DND-41 (cell line): ENCODE results near the gene KAZN.

Experiments
- EZH2 ChIP-seq: IDR thresholded peaks from 3 replicates; pipeline ENCODE4 v1.6.1; 2012; ENCODE audit warnings: borderline replicate concordance, low read depth, mild to moderate bottlenecking, moderate library complexity, low read length, inconsistent platforms; ENCODE audit not compliant: severe bottlenecking
- TF ChIP-seq, protein P1 (sequence below): IDR thresholded peaks from 2 replicates; pipeline ENCODE4 v1.5.1; 2012; ENCODE audit warnings: borderline replicate concordance, low read length, moderate library complexity, mild to moderate bottlenecking; ENCODE audit not compliant: poor library complexity, severe bottlenecking; ENCODE audit errors: extremely low read depth

DNA sequence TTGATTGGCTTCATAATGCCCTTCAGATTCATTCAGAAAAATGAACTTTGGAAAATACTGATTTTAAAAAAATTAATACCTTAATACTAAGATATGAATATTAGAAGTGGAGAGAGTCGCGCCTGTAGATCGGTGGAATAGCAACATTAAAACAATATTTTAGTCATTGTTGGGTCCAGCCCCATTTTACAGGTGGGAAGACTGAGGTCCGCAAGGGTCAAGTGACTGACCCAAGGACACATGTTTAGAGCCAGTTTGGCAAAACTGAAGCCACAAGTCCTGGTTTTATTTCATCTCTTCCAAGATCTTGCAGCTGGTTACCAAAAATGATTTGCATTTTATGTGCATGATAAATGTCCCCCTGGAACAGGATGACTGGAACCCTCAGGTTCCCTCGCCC, 441.4 kb downstream of the KAZN start:
- TF ChIP-seq, protein P1, sequence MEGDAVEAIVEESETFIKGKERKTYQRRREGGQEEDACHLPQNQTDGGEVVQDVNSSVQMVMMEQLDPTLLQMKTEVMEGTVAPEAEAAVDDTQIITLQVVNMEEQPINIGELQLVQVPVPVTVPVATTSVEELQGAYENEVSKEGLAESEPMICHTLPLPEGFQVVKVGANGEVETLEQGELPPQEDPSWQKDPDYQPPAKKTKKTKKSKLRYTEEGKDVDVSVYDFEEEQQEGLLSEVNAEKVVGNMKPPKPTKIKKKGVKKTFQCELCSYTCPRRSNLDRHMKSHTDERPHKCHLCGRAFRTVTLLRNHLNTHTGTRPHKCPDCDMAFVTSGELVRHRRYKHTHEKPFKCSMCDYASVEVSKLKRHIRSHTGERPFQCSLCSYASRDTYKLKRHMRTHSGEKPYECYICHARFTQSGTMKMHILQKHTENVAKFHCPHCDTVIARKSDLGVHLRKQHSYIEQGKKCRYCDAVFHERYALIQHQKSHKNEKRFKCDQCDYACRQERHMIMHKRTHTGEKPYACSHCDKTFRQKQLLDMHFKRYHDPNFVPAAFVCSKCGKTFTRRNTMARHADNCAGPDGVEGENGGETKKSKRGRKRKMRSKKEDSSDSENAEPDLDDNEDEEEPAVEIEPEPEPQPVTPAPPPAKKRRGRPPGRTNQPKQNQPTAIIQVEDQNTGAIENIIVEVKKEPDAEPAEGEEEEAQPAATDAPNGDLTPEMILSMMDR, result no peak
- TF ChIP-seq EZH2, result no peak
